Endothelial cell (in vitro differentiated cells): ENCODE measurements around the gene CNP. TPM values are rescaled to one million over a fixed set of nuclear protein-coding genes. Genes with fewer than 3 reads are reported as not detected.
"Not testable (repeated sequence)": the region's sequence is repeated elsewhere in the genome, so short reads cannot be mapped to it uniquely, and the experiment has no call there.

Experiments used
- DNase-seq: peaks from one replicate; pipeline ENCODE4 v3.0.0; 2021; ENCODE audit warnings: low spot score
- H3K27ac Mint-ChIP-seq: one replicate; pipeline ENCODE4 v1.8.0; 2021; ENCODE audit warnings: mixed read lengths, inconsistent platforms; ENCODE audit not compliant: unreplicated experiment
- H3K27me3 Mint-ChIP-seq: one replicate; pipeline ENCODE4 v1.8.0; 2021; ENCODE audit warnings: mild to moderate bottlenecking, moderate library complexity, mixed read lengths, inconsistent platforms; ENCODE audit not compliant: unreplicated experiment
- H3K36me3 Mint-ChIP-seq: one replicate; pipeline ENCODE4 v1.8.0; 2021; ENCODE audit warnings: mild to moderate bottlenecking, low read depth, mixed read lengths, inconsistent platforms; ENCODE audit not compliant: unreplicated experiment
- H3K4me1 Mint-ChIP-seq: one replicate; pipeline ENCODE4 v1.8.0; 2021; ENCODE audit warnings: mild to moderate bottlenecking, mixed read lengths, inconsistent platforms; ENCODE audit not compliant: unreplicated experiment
- H3K4me3 Mint-ChIP-seq: one replicate; pipeline ENCODE4 v1.8.0; 2021; ENCODE audit warnings: mild to moderate bottlenecking, mixed read lengths, inconsistent platforms; ENCODE audit not compliant: unreplicated experiment
- H3K9me3 Mint-ChIP-seq: one replicate; pipeline ENCODE4 v1.8.0; 2021; ENCODE audit warnings: mixed read lengths, inconsistent platforms; ENCODE audit not compliant: unreplicated experiment
- total RNA-seq: library from RNA; stranded (reverse); fragmentation: NEBNext Ultra II Directional; extraction: Animal tissue kit (Norgen Biotek cat#: 25700); gene quantifications from one replicate; pipeline ENCODE4 v1.2.1, GENCODE V29; 2021; ENCODE audit not compliant: unreplicated experiment
- TF ChIP-seq, protein P1 (sequence below): fragments of 200-600 bp; sonication (generic); IDR thresholded peaks from one replicate; pipeline ENCODE4 v1.5.0; 2021; ENCODE audit warnings: antibody characterized with exemption; ENCODE audit not compliant: unreplicated experiment

Gene CNP
- total RNA-seq, 1 donor from 2014 or later: 82.1 TPM

GRCh38 chr17:42018339-42018738, 51.7 kb downstream of the CNP start:
- Mint-ChIP-seq H3K4me1 (peaks cover 47% of the 10 kb centered on the region), H3K27ac (peak overlapping the region; percentile 100), H3K27me3 (peaks cover 32% of the 10 kb centered on the region), H3K4me3 (peak overlapping the region; percentile 100), H3K9me3 (no peaks in the 10 kb centered on the region), H3K36me3 (peaks cover 22% of the 10 kb centered on the region)
- DNase-seq: no peak
- TF ChIP-seq, protein P1, sequence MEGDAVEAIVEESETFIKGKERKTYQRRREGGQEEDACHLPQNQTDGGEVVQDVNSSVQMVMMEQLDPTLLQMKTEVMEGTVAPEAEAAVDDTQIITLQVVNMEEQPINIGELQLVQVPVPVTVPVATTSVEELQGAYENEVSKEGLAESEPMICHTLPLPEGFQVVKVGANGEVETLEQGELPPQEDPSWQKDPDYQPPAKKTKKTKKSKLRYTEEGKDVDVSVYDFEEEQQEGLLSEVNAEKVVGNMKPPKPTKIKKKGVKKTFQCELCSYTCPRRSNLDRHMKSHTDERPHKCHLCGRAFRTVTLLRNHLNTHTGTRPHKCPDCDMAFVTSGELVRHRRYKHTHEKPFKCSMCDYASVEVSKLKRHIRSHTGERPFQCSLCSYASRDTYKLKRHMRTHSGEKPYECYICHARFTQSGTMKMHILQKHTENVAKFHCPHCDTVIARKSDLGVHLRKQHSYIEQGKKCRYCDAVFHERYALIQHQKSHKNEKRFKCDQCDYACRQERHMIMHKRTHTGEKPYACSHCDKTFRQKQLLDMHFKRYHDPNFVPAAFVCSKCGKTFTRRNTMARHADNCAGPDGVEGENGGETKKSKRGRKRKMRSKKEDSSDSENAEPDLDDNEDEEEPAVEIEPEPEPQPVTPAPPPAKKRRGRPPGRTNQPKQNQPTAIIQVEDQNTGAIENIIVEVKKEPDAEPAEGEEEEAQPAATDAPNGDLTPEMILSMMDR: no peak

- Mint-ChIP-seq H3K9me3 (no peaks in the 10 kb centered on the region), H3K27me3 (peaks cover 32% of the 10 kb centered on the region), H3K4me3 (peak overlapping the region; percentile 61), H3K4me1 (peaks cover 49% of the 10 kb centered on the region), H3K36me3 (peaks cover 22% of the 10 kb centered on the region), H3K27ac (no peak overlapping the region)
- TF ChIP-seq, protein P1: no peak
- DNase-seq: no peak
Observed at GRCh38 chr17:42018988-42019387, 52.4 kb downstream of the CNP start.

DNA sequence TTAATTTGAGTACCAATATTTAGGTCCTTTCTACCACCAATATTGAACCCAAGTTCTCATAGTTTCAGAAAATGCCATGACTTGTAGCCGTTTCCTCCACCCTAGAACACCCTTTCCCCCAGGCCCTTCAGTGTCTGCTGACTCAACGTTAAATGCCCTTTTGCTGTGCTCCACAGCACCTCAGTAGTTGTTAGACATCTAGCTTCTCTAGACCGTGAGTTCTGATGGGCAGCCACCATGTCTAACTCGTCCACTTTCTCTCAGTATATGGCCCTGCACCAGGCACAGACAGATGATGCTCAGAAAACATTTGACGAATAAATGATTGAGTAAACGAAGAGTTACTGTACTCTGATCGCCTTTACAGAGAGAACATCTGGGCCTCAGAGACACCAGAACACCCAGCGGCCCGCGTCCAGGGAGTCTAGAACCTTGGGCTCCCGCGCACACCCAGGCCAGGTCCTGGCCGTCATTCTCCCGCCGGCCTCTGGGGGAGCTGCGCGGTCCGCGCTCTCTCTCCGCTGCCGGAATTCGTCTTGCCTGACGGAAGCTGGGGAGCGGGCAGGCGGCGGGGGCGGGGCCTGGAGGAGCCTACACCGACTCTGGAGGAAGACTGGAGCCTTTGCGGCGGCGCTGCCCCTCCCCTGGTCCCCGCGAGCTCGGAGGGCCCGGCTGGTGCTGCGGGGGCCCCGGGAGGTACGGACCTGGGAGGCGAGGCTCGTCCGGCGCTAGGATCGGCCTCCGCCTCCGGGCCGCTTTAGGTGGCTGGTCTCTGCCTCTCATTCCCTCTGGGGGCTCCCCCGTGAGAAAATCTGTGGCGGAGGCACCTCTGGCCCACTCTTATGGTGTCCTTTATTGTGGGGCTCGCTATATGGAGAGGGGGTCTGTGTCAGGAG, 53.2 kb downstream of the CNP start, which contains the start of gene NKIRAS2:
TSS of gene NKIRAS2 (plus strand) at position 582 of the 896 bp plus-strand sequence. CDS start 1,488 bp downstream, outside the sequence.
- Mint-ChIP-seq H3K27ac (peak within 1 kb of the TSS; percentile 95), H3K36me3 (peaks cover 29% of the 10 kb centered on the region), H3K4me1 (peaks cover 57% of the 10 kb centered on the region), H3K9me3 (no peaks in the 10 kb centered on the region), H3K4me3 (peak within 1 kb of the TSS; percentile 99), H3K27me3 (peaks cover 32% of the 10 kb centered on the region)
- DNase-seq: peak; percentile 97
- TF ChIP-seq, protein P1: peak; percentile 89

- Mint-ChIP-seq H3K4me3 (peak overlapping the region; percentile 99), H3K36me3 (peaks cover 32% of the 10 kb centered on the region), H3K27ac (peak overlapping the region; percentile 67), H3K4me1 (peaks cover 63% of the 10 kb centered on the region), H3K27me3 (peaks cover 32% of the 10 kb centered on the region)
- DNase-seq, H3K9me3 Mint-ChIP-seq: not testable (repeated sequence)
Observed at GRCh38 chr17:42020845-42021244, 54.2 kb downstream of the CNP start.

DNA sequence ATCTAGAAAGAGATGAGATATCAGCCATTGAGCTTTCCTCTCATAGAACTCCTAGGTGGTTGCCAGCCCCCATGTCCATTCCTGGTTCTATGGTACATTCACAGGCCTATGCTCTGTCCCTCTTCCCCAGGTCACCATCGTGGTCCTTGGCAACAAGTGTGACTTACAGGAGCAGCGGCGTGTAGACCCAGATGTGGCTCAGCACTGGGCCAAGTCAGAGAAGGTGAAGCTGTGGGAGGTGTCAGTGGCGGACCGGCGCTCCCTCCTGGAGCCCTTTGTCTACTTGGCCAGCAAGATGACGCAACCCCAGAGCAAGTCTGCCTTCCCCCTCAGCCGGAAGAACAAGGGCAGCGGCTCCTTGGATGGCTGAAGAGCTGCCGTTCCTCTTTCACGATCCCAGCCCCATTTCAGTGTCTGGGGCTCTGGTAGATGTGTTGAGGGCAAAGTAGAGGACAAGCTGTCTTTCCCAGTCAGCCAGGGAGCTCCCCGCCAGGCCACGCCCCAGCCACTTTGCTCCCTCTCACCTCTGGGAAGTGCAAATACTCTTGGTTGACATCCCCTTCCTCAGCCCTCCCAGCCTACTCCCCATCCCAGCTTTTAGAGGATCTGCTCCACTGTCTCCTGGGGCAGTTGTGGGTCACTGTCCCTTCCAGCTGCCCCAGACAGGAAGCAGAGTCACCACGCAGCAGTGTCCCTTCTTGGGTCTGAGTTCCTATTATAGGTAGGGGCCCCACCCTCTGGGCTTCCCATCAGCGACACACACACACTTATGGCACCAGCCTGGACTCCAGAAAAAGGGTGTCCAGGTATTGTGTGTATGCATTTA, 57.1 kb downstream of the CNP start:
- H3K9me3 Mint-ChIP-seq: no peaks in the 10 kb centered on the region
- peaks cover 55% of the 10 kb centered on the region for H3K4me1 Mint-ChIP-seq
- H3K4me3 Mint-ChIP-seq: no peak overlapping the region
- peak overlapping the region; percentile 99 for H3K27ac Mint-ChIP-seq
- TF ChIP-seq, protein P1: no peak
- DNase-seq: no peak
- peaks cover 20% of the 10 kb centered on the region for H3K27me3 Mint-ChIP-seq
- H3K36me3 Mint-ChIP-seq: peaks cover 33% of the 10 kb centered on the region
